Raji (cell line): ENCODE results near the gene MAP4K2.

Experiments
- POLR2A ChIP-seq: IDR thresholded peaks from 2 replicates; pipeline ENCODE4 v1.6.1; 2011; ENCODE audit warnings: low read depth, low read length, control low read depth; ENCODE audit not compliant: insufficient read depth

MAP4K2 gene

GRCh38 chr11:64832467-64833197, 29.6 kb upstream of the MAP4K2 start:
- no peak for TF ChIP-seq POLR2A

GRCh38 chr11:64831411-64831891, 28.4 kb upstream of the MAP4K2 start:
- no peak for TF ChIP-seq POLR2A

- TF ChIP-seq POLR2A = no peak
Measured at GRCh38 chr11:64829536-64830251, 26.7 kb upstream of the MAP4K2 start.

- TF ChIP-seq POLR2A = no peak
Measured at GRCh38 chr11:64827451-64827839, 24.4 kb upstream of the MAP4K2 start.

GRCh38 chr11:64826578-64827450, 23.8 kb upstream of the MAP4K2 start:
- TF ChIP-seq POLR2A = no peak

GRCh38 chr11:64826062-64826461, 23.0 kb upstream of the MAP4K2 start:
- no peak for TF ChIP-seq POLR2A

- TF ChIP-seq POLR2A = no peak
Measured at GRCh38 chr11:64823568-64824119, 20.6 kb upstream of the MAP4K2 start.

- no peak for TF ChIP-seq POLR2A
Measured at GRCh38 chr11:64817476-64817875, 14.5 kb upstream of the MAP4K2 start.

- TF ChIP-seq POLR2A = no peak
Measured at GRCh38 chr11:64814712-64815187, 11.7 kb upstream of the MAP4K2 start.

GRCh38 chr11:64813826-64814225, 10.8 kb upstream of the MAP4K2 start:
- TF ChIP-seq POLR2A = no peak

- no peak for TF ChIP-seq POLR2A
Measured at GRCh38 chr11:64810891-64811272, 7.9 kb upstream of the MAP4K2 start.

- TF ChIP-seq POLR2A = peak; percentile 85
Measured at GRCh38 chr11:64810271-64810890, 7.4 kb upstream of the MAP4K2 start, which contains the start of gene MEN1. TSS of gene MEN1 (minus strand) at chr11:64810551. CDS start at chr11:64810109, 442 bp downstream.

- TF ChIP-seq POLR2A = no peak
Measured at GRCh38 chr11:64809781-64810241, 6.8 kb upstream of the MAP4K2 start.

GRCh38 chr11:64805481-64805880, 2.5 kb upstream of the MAP4K2 start:
- TF ChIP-seq POLR2A = no peak
